CD4-positive, alpha-beta T cell treated with Interleukin-17A for 1 hour (primary cell): ENCODE measurements around the gene KLHDC10.
"Not testable (repeated sequence)": the region's sequence is repeated elsewhere in the genome, so short reads cannot be mapped to it uniquely, and the experiment has no call there.

Experiments used
- DNase-seq: peaks from one replicate; pipeline ENCODE4 v3.0.0-alpha.2; 2020

KLHDC10 gene

DNA sequence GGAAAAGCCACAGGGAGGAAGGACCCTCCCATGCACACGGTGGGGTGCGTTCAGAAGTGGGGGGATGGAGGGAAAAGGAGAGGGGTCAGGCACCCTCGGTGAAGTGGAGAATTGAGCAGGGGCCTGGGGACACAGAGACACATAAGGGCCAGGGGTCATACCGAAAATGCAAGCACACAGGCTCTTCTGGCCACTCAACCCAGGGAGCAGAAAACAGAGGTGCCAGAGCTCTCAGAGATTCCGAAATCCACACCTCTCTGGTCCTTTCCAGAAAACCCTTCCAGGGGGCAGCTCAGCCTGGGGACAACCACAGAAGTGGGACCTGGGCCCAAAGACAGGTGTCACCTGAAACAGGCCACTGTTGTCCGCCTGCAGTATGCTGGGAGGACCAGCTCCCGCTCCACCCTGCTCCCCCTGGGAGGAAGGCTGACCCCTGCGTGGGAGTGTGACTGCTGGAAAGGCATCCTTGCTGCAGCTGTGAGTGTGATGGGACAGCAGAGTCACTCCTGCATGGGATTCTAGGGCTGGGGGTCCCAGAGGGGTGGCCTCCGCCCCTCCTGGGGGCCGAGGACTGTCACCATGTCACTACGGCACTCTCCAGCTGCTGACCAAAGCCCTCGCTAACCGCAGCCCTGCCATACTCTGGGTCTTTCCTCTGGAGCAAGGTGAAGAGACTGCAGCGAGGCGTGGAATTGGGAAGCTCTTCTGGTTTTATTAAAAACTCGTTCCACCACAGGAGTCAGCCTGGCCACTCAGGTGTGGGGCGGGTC lies 71.7 kb downstream of the KLHDC10 start:
- DNase-seq: no peak

- DNase-seq: no peak
These were observed 72.5 kb downstream of the KLHDC10 start for GRCh38 chr7:130142654-130143333.

DNA sequence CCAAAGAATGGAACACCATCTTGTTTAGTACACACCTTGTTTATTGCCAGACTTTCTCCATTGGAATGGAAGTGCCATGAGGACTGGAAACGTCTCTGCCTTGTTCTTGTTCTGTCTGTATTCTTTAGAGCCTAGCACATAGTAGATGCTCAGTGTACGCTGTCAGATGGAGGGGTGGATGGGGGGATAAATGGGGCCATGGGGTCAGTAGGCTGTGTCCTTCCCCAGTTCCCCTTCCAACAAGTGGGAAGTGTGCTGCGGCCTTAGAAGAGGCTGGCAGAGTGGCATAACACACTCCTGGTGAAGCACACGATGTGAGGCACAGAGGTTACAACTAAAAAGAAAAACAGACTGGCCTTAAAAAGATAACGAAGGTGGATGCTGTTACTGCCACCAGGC lies 73.0 kb downstream of the KLHDC10 start:
- DNase-seq: no peak

DNA sequence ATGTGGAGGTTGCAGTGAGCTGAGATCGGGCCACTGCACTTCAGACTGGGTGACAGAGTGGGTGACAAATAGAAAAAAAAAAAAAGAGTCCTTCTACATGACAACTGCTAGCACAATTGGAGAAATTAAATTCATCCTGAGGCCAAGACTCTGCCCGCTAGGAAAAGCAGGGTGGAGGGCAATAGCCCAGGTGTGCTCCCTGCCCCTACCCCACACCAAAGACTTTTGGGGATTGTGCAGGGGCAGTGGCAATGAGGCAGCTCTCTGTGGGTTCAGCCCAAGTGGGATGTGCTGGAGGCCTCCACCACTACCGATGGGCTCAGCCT lies 73.6 kb downstream of the KLHDC10 start:
- no peak for DNase-seq

DNA sequence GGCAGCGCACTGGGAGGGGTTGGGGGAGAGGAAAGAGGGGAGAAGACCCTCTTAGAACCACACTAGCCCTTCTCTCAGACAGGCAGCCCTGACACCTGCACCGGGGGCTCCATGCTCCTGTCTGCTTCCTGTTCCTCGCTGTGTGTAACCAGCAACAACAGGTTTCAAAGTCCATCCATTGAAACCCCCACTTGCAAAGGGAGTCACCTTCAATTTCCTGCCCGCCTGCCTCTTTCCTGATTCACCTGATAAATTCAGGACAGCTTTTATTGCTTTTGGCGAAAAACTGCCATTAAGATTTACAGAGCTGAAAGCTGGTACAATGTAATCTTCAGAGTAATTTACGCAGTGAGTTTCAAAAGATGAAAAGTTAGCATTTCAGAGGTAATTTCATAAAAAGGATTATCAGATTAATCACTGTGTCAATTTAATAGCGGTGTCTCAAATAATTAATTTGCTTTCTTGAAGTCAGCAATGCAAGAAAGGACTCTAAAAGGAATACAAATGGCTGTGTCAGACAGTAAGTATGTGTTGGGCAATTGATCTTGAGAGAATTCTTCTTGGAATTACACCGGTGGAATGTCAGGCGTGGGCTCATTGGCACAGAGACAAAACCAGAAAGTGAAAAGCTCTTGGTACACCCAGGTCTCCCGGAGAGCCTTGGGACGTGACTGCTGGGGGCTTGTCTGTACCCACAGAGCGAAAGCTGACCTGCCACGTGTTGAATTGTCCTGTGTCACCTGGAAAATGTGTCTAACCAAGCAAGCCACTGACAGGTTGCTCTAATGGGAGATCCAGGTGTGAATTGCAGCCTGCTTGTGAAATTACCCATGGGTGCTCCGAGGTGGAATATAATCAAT lies 74.2 kb downstream of the KLHDC10 start:
- no peak for DNase-seq

GRCh38 chr7:130145424-130146100 lies 75.2 kb downstream of the KLHDC10 start:
- peak; percentile 30 for DNase-seq

- not testable (repeated sequence) for DNase-seq
These were observed 75.8 kb downstream of the KLHDC10 start for GRCh38 chr7:130146142-130146541.

DNA sequence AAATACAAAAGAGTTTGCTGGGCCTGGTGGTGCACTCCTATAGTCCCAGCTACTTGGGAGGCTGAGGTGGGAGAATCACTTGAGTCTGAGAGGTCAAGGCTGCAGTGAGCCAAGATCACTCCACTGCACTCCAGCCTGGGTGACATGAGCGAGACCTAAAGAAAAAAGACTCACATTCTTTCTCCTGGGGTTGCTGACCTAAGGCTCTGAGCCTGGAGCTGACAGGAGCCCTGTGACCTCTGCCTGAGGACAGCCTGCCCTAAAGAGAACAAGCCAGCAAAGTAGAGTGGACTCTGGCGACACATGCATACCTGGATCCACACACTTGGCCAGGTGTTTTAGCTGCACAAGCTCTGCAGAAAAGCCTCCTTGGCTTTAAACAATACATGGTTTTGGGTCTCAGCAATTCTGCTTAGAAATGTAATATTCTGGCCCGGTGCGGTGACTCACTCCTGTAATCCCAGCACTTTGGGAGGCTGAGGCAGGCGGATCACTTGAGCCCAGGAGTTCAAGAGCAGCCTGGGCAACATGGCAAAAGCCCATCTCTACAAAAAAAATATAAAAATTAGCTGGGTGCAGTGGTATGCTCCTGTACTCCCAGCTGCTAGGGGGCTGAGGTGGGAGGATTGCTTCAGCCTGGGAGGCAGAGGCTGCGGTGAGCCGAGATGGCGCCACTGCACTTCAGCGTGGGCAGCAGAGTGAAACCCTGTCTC lies 76.5 kb downstream of the KLHDC10 start:
- DNase-seq: no peak

GRCh38 chr7:130147710-130148325 lies 77.5 kb downstream of the KLHDC10 start:
- no peak for DNase-seq

- DNase-seq: no peak
These were observed 78.2 kb downstream of the KLHDC10 start for GRCh38 chr7:130148561-130148960.

- DNase-seq: no peak
These were observed 79.2 kb downstream of the KLHDC10 start for GRCh38 chr7:130149281-130150139.

- DNase-seq: no peak
These were observed 80.3 kb downstream of the KLHDC10 start for GRCh38 chr7:130150587-130150986.

- DNase-seq: peak; percentile 70
These were observed 81.5 kb downstream of the KLHDC10 start for GRCh38 chr7:130151591-130152492.

GRCh38 chr7:130152493-130153210 lies 82.3 kb downstream of the KLHDC10 start:
- no peak for DNase-seq

- no peak for DNase-seq
These were observed 83.0 kb downstream of the KLHDC10 start for GRCh38 chr7:130153211-130153908.

GRCh38 chr7:130154131-130154500 lies 83.8 kb downstream of the KLHDC10 start:
- no peak for DNase-seq

- DNase-seq: no peak
These were observed 84.4 kb downstream of the KLHDC10 start for GRCh38 chr7:130154501-130155317.

GRCh38 chr7:130156140-130156539 lies 85.8 kb downstream of the KLHDC10 start:
- DNase-seq: no peak
